Frontal cortex (tissue), 4 donors: ENCODE measurements around the gene CD81. TPM values are rescaled to one million over a fixed set of nuclear protein-coding genes. Genes with fewer than 3 reads are reported as not detected.
A peak's percentile ranks its signal among the peaks of the same experiment; 100 is the strongest.
"Not testable (repeated sequence)": the region's sequence is repeated elsewhere in the genome, so short reads cannot be mapped to it uniquely, and the experiment has no call there.

Experiments used
- DNase-seq, 2 donors: peaks; one replicate each; pipeline ENCODE4 v3.0.0; 2012; ENCODE audit warnings: low spot score in 2 of 2
- FAIRE-seq: peaks from 2 replicates; lab custom pipeline; 2012; peaks lifted over from hg19 to GRCh38; lab: Jason Lieb, UNC
- total RNA-seq: library from RNA; depleted of rRNA; stranded (reverse); fragments of >200 nt; gene quantifications from one replicate; pipeline ENCODE4 v1.2.3, GENCODE V29; 2014
- donor health status: control.
- donor health status: control.
- donor health status: control.

The CD81 gene
- 67.7 TPM for total RNA-seq

- DNase-seq (peak; percentile 97 to 99), FAIRE-seq (no peak)
Measured at GRCh38 chr11:2376751-2377451, at the start of gene CD81. TSS of gene CD81 (plus strand) at chr11:2377310. CDS start at chr11:2377550, 240 bp downstream.

GRCh38 chr11:2328021-2328420, 49.1 kb upstream of the CD81 start:
- FAIRE-seq (no peak), DNase-seq (no peak)

GRCh38 chr11:2328656-2329354, 48.3 kb upstream of the CD81 start:
- no peak for DNase-seq
- no peak for FAIRE-seq

- FAIRE-seq (no peak), DNase-seq (no peak)
Measured at GRCh38 chr11:2329551-2329950, 47.6 kb upstream of the CD81 start.

- FAIRE-seq: no peak
- no peak for DNase-seq
Measured at GRCh38 chr11:2330696-2331095, 46.4 kb upstream of the CD81 start.

GRCh38 chr11:2331404-2331803, 45.7 kb upstream of the CD81 start:
- FAIRE-seq (no peak), DNase-seq (no peak)

- FAIRE-seq, DNase-seq: not testable (repeated sequence)
Measured at GRCh38 chr11:2332569-2332968, 44.5 kb upstream of the CD81 start.

GRCh38 chr11:2333486-2334205, 43.5 kb upstream of the CD81 start:
- DNase-seq, FAIRE-seq: not testable (repeated sequence)

GRCh38 chr11:2335286-2335685, 41.8 kb upstream of the CD81 start:
- DNase-seq, FAIRE-seq: not testable (repeated sequence)

- not testable (repeated sequence) for DNase-seq, FAIRE-seq
Measured at GRCh38 chr11:2338760-2339159, 38.4 kb upstream of the CD81 start.

GRCh38 chr11:2342557-2342956, 34.6 kb upstream of the CD81 start:
- FAIRE-seq (no peak), DNase-seq (no peak)

GRCh38 chr11:2342981-2343380, 34.1 kb upstream of the CD81 start:
- FAIRE-seq: no peak
- DNase-seq: no peak

- DNase-seq (no peak), FAIRE-seq (no peak)
Measured at GRCh38 chr11:2343502-2343901, 33.6 kb upstream of the CD81 start.

- no peak for FAIRE-seq
- DNase-seq: no peak
Measured at GRCh38 chr11:2345050-2345449, 32.1 kb upstream of the CD81 start.

- DNase-seq (no peak), FAIRE-seq (no peak)
Measured at GRCh38 chr11:2346014-2346413, 31.1 kb upstream of the CD81 start.

GRCh38 chr11:2346586-2347307, 30.4 kb upstream of the CD81 start:
- DNase-seq (no peak), FAIRE-seq (no peak)

- no peak for FAIRE-seq
Measured at GRCh38 chr11:2347308-2347830, 29.7 kb upstream of the CD81 start.

GRCh38 chr11:2348986-2349385, 28.1 kb upstream of the CD81 start:
- no peak for DNase-seq
- FAIRE-seq: no peak

More at GRCh38 chr11:2347308-2347830, 29.7 kb upstream of the CD81 start:
- no peak for DNase-seq

- DNase-seq (no peak), FAIRE-seq (no peak)
Measured at GRCh38 chr11:2351701-2352100, 25.4 kb upstream of the CD81 start.

- FAIRE-seq (no peak), DNase-seq (no peak)
Measured at GRCh38 chr11:2352420-2352819, 24.7 kb upstream of the CD81 start.
